ENCODE data around the gene LYSMD1. TPM values are rescaled to one million over a fixed set of nuclear protein-coding genes. Genes with fewer than 3 reads are reported as not detected.
"Not testable (repeated sequence)": the region's sequence is repeated elsewhere in the genome, so short reads cannot be mapped to it uniquely, and the experiment has no call there.

Gene LYSMD1
- 12.8 and 14.0 TPM in 2 replicates for total RNA-seq
- long read RNA-seq = 0 reads

GRCh38 chr1:151165738-151166504 lies at the start of gene LYSMD1, which contains the start of gene SCNM1:
Gene LYSMD1 (minus strand): TSS chr1:151165902. CDS start chr1:151165258, 644 bp downstream.
Gene SCNM1 (plus strand): TSS chr1:151166144. CDS start chr1:151166153, 9 bp downstream.
- H3K9me3 Mint-ChIP-seq (ENCODE audit: low read depth) = no peaks in the 10 kb centered on the region
- H3K4me3 Mint-ChIP-seq (ENCODE audit: low read depth) = peak within 1 kb of the TSS; percentile 97
- no peak for TF ChIP-seq CTCF (IDR thresholded peaks at IDR 0.05; ENCODE audit: unreplicated experiment)
- H3K27me3 Mint-ChIP-seq = no peaks in the 10 kb centered on the region
- H3K36me3 Mint-ChIP-seq (ENCODE audit: insufficient read depth) = peaks cover 16% of the 10 kb centered on the region
- H3K27ac Mint-ChIP-seq = peak within 1 kb of the TSS; percentile 93
- DNase-seq (ENCODE audit: low spot score, unreplicated experiment) = peak; percentile 81
- H3K4me1 Mint-ChIP-seq (ENCODE audit: low read depth) = peaks cover 24% of the 10 kb centered on the region

GRCh38 chr1:151213560-151213959 lies 47.9 kb upstream of the LYSMD1 start:
- Mint-ChIP-seq H3K27me3 (no peaks in the 10 kb centered on the region), H3K27ac (peak overlapping the region; percentile 78), H3K4me3 (ENCODE audit: low read depth) (no peak overlapping the region), H3K36me3 (ENCODE audit: insufficient read depth) (peaks cover 15% of the 10 kb centered on the region), H3K9me3 (ENCODE audit: low read depth) (no peaks in the 10 kb centered on the region), H3K4me1 (ENCODE audit: low read depth) (peaks cover 10% of the 10 kb centered on the region)
- TF ChIP-seq CTCF (IDR thresholded peaks at IDR 0.05; ENCODE audit: unreplicated experiment) = no peak
- DNase-seq (ENCODE audit: low spot score, unreplicated experiment) = no peak

- Mint-ChIP-seq H3K36me3 (ENCODE audit: insufficient read depth) (peaks cover 18% of the 10 kb centered on the region), H3K9me3 (ENCODE audit: low read depth) (no peaks in the 10 kb centered on the region), H3K4me1 (ENCODE audit: low read depth) (peaks cover 10% of the 10 kb centered on the region), H3K27me3 (no peaks in the 10 kb centered on the region), H3K27ac (peak overlapping the region; percentile 94), H3K4me3 (ENCODE audit: low read depth) (no peak overlapping the region)
- DNase-seq (ENCODE audit: low spot score, unreplicated experiment) = no peak
- TF ChIP-seq CTCF (IDR thresholded peaks at IDR 0.05; ENCODE audit: unreplicated experiment) = no peak
Measured at GRCh38 chr1:151211972-151212705, 46.4 kb upstream of the LYSMD1 start.

- no peak for TF ChIP-seq CTCF (IDR thresholded peaks at IDR 0.05; ENCODE audit: unreplicated experiment)
- H3K27me3 Mint-ChIP-seq = no peaks in the 10 kb centered on the region
- H3K36me3 Mint-ChIP-seq (ENCODE audit: insufficient read depth) = peaks cover 21% of the 10 kb centered on the region
- no peak for DNase-seq (ENCODE audit: low spot score, unreplicated experiment)
- H3K4me1 Mint-ChIP-seq (ENCODE audit: low read depth) = peaks cover 7% of the 10 kb centered on the region
- no peaks in the 10 kb centered on the region for H3K9me3 Mint-ChIP-seq (ENCODE audit: low read depth)
- H3K27ac Mint-ChIP-seq = peak overlapping the region; percentile 24
- no peak overlapping the region for H3K4me3 Mint-ChIP-seq (ENCODE audit: low read depth)
Measured at GRCh38 chr1:151210830-151211229, 45.1 kb upstream of the LYSMD1 start.

GRCh38 chr1:151205381-151205965 lies 39.8 kb upstream of the LYSMD1 start:
- not testable (repeated sequence) for H3K4me3 Mint-ChIP-seq (ENCODE audit: low read depth); H3K27me3 Mint-ChIP-seq; H3K9me3 Mint-ChIP-seq (ENCODE audit: low read depth); H3K4me1 Mint-ChIP-seq (ENCODE audit: low read depth); DNase-seq (ENCODE audit: low spot score, unreplicated experiment); H3K27ac Mint-ChIP-seq
- peaks cover 16% of the 10 kb centered on the region for H3K36me3 Mint-ChIP-seq (ENCODE audit: insufficient read depth)
